HG03460 (cell line): ENCODE data around the gene SYN1.

Experiments used
- ATAC-seq: cut with Tn5 transposase; IDR thresholded peaks from one replicate; pipeline ENCODE4 v1.9.1; 2021; ENCODE audit not compliant: unreplicated experiment

The SYN1 gene

DNA sequence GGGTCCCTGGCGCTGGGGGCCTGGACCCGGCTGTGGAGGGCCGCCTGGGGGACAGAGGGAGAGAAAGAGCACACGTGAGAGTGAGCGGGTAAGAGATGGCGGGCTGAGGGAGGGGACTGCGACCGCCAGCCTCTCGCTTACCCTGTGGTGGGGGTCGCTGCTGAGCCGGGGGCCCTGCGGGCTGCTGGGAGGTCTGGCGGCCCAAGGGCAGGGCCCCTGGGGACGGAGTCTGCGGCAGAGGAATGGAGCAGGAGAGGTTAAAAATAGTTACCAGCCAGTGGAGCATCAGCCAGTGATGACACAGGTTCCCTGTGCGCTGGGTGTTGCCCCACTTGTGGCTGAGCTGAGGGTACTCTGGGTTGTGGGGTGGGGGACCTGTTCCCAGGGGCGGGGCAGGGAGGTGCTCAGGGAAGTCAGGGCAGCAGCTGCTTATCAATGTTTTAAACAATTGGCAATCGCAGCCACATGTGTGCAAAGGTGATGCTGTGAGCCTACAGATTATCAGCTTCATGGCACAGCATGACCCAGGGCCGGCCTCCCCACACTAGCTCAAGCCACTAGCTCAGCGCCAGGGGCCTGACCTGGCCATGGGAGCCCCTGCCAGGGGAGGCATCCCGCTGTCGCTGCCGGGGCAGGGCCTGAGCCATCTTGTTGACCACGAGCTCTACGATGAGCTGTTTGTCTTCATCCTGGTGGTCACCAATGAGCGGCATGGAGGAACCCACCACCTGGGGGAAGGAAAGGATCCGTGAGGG, 44.9 kb downstream of the SYN1 start:
- no peak for ATAC-seq

DNA sequence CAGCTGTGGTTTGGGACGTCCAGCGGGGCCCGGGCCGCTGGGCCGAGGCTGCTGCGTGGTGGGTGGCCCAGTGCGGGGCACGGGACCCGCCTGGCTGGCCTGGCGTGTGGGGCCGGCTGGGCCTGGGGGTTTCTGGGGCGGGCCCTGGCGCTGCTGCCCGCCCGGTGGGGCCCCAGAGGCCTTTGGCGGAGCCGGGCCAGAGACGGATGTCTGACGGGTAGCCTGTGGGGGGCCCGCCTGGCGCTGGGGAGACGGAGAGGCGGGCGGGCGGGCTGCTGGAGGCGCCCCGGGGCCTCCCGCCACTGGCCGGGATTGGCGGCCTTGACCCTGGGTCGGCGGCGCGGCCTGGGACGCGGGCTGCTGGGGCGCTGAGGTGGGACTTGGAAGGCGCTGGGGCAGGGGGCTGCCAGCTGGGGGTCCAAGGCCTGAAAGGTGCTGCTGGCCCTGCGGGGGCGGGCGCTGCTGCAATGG, 45.5 kb downstream of the SYN1 start:
- ATAC-seq, result no peak

DNA sequence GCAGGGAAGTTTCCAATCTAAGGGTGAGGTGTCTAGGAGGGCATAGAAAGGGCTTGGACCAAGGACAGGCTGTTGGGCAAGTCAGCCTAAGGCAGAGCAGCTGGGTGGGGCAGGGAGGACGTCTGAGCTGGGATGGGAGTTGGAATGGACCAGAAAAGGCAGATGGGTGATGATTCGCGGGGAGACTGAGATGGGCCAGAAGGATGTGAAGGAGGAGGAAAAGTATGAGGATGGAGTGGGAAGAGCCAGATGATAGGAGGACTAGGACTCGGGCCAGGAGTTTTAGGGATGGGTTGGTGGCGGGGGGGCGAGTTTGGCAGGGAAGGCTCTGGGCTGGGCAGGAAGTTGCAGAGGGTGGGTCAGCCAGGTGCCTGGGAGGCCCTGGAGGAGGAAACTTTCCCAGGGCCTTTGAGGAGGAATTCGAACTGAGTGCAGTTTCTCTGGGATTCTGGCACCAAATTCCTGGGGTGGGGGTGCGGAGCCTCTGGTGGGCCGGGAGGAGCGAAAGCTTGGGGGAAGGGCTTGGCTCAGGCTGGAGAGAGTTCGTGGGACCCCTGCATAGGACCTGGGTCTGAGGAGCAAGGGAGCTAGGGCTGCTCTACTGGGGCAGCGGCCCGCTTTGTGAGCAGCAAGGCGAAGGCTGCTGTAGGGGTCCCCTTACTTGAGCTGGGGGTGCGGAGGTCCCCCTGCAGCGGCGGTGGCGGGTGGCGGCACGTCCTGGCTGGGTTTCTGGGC, 46.1 kb downstream of the SYN1 start:
- ATAC-seq, result no peak

DNA sequence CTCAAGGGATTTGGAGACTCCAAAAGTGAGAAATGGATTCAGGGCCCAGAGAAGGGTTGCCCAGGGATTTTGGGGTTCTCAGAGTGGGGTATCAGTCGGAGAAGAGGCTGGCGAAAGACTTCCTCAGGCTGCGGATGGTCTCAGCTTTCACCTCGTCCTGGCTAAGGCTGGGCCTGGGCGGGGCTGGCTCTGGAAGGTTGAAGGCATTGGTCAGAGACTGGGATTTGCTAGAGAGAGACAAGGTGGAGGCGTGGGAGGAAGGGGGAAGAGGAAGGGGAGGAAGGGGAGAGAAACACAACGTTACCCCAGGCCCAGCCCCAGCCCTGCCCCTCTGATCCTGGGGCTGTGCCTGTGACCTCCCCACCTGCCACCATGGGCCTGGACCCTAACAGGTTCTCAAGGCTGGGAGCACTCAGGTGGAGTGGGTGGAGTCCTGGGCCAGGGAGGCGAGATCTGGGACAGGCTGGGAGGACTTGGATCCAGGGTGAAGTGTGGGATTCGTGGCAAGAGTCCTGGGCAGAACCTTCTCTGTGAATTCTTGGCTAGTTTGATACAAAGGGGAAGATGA, 46.8 kb downstream of the SYN1 start:
- no peak for ATAC-seq

DNA sequence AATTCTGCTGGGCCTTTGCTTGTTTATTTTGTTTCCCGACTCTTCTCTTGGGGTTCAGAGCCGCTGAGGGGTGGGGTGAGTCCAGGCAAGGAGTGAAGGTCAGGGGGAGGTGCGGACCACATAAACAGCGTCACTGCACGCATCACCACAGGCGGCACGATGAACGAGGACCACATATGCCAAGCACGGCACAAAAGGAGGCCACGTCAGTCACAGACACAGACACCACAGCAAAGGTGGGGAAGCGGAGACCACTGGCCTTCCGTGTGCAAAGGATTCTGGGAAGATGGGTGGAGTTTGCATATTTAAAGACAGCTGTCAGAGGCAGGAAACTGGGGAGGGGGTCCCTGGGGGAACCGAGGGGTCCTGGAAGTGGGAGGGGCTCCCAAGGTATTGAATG, 47.8 kb downstream of the SYN1 start:
- ATAC-seq, result no peak

DNA sequence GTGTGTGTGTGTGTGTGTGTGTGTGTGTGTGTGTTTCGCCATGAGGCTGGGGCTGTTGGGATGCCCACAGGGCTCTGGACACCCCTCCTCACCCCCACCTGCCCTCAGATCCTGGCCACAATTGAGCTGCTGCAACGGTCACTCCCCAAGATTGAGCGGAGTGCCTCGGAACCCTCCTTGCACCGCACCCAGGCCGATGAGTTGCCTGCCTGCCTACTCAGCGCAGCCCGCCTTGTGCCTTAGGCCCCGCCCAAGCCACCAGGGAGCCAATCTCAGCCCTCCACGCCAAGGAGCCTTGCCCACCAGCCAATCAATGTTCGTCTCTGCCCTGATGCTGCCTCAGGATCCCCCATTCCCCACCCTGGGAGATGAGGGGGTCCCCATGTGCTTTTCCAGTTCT, 48.4 kb downstream of the SYN1 start:
- no peak for ATAC-seq

DNA sequence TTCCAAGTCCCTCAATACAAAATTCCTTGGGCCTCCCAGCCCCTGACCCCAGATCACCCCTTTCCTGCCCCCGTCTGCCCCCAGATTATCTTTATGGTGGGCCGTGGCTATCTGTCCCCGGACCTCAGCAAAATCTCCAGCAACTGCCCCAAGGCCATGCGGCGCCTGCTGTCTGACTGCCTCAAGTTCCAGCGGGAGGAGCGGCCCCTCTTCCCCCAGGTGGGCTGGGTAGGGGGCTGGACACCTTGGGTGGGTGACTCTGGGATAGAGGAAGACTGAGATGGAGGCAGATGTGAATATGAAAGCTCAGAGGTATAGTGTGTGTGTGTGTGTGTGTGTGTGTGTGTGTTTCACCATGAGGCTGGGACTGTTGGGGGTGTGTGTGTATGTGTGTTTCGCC, 48.9 kb downstream of the SYN1 start:
- ATAC-seq, result no peak

DNA sequence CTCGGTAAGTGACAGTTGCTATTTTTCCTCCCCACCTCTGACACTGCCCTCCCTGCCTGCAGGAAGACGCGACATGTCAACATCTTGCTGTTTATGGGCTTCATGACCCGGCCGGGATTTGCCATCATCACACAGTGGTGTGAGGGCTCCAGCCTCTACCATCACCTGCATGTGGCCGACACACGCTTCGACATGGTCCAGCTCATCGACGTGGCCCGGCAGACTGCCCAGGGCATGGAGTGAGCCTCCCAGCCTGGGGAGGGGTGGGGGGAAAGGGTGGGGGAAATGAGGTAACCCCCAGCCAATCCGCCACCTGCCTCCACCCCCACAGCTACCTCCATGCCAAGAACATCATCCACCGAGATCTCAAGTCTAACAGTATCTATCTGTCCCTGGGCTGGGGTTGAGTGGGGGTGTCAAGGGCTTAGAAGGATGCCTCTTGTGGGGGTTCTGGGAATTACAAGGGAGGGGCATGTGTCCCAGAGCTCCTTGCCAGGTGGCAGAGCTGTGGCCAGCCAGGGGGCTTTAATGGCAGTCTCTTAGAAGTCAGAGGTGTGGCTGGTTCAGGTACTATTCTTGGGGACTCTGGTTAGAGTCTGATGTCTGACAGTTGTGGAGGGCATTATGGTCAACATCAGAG, 50.9 kb downstream of the SYN1 start:
- no peak for ATAC-seq

DNA sequence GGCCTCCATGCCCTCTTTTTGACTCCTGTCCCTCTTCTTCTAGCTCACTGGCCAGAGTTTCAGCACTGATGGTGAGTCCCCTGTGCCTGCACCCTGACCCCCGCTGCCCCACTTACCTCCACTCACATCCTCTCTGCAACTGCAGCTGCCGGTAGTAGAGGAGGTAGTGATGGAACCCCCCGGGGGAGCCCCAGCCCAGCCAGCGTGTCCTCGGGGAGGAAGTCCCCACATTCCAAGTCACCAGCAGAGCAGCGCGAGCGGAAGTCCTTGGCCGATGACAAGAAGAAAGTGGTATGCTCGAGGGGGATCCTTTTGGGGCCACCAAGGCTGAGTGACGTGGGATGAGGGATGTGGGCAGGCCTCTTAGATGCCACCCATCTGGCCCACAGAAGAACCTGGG, 52.8 kb downstream of the SYN1 start:
- ATAC-seq, result no peak

DNA sequence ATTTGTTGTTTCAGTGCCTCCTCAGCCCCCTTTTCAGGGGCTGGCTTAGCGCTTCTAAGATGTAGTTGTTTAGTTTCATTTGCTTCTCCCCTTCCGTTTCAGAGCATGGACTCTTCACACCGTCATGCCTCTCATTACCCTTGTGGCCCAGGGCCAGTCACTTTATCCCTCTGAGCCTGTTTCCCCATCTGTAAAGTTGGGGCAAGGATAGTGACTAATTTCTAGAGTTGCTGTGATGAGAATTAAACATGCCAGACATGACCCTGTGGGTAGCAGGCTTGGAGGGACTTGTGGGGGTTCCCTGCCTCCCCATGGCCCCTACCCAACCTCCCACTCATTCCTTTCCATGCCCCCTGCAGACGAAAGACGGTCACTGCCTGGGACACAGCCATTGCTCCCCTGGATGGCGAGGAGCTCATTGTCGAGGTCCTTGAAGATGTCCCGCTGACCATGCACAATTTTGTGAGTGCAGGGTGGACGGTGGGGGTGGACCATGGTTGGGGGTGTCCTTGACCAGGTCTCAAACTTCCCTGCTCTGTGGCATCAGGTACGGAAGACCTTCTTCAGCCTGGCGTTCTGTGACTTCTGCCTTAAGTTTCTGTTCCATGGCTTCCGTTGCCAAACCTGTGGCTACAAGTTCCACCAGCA, 55.1 kb downstream of the SYN1 start:
- ATAC-seq, result no peak

DNA sequence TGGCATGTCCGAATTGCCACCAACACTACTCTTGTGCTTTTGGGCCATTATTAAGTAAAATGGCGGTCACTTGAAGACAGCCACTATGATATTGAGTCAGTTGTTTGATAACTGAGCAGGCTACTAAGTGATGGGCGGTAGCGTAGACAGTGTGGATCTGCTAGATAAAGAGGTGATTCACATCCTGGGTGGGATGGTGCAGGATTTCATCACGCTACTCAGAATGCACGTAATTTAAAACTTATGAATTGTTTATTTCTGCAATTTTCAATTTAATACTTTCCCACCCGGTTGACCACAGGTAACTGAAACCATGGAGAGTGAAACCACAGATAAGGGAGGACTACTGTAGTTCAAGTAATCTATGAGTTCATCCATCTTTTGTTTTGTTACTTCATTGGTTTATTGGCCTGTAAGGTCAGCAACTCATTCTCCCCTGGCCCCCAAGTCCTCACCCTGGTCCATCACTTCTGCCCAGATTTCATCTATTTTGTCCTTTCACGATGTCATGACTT, 55.8 kb downstream of the SYN1 start:
- no peak for ATAC-seq

DNA sequence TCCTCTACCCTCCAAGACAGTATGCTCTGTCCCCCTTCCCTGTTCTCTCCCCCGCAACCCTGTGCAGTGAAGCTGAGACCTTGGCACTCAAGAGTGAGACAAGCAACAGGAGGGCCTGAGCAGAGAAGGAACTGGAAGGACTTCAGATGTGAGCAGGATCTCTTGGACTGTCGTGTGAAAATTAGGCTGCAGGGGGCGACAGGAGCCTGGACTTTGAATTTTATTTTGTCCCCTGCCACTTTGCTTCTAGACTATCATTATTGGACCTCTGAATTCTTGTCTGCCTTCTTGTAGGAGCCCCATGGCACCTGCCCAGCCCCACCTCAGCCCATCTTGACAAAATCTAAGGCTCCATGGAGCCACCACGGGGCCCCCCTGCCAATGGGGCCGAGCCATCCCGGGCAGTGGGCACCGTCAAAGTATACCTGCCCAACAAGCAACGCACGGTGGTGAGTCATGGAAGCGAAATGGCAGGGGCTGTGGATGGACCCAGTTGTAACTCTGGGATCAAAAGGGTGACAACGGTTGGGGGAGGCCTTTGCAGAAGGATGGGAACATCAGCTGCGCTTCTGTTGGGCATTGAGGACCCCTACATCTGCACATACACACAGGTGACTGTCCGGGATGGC, 56.9 kb downstream of the SYN1 start:
- no peak for ATAC-seq

DNA sequence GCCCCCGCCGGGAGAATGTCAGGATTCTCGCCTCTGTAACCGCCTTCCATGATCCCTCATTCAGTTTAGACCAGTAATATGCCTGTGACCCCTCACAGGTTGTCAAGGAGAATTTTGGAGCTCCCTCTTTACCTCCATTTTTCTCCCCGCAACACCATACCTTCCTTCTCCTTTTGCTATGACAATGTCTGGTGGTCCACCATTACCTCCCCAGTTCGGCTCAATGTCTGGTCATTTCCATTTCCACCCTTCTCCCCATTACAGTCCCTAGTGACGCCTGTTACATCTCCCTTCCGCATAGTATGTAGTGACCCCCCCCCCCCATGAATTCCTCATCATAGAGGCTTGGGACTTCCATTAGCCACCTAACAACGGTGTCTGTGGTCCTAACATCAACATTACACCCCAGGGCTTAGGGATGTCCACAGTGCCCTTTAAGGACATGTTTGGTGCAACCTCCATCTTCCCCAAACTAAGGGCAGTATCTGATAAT, 58.0 kb downstream of the SYN1 start:
- ATAC-seq, result no peak

DNA sequence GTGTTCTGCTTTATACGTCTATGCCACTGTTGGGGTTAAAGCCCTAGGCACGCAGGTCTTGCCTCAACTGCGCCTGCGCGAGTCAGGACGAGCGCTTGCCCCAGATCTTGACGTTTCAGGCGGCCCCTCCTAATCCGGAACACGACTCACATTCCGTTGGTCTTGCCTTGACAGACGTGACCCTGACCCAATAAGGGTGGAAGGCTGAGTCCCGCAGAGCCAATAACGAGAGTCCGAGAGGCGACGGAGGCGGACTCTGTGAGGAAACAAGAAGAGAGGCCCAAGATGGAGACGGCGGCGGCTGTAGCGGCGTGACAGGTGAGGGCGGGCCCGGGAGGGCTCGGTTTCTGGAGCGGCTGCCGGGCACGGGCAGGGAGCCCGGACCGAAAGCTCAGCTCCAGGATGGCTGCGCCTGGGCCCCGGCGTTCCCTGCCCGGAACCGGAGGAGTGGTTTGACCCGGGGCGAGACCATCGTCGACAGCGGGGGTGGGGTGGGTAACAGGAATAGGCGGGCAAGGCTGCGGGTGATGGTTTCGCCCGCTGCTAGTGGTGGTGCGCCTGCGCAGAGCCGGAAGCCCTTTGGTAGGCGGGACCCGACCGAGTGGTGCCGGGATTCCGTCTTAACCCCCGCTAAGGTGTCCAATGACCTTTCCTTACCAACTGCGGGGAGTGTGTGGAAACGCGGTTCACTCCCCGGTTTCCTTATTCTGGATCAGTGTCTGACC, 58.6 kb downstream of the SYN1 start, which contains the start of gene ARAF:
Gene ARAF, plus strand, starts transcription at position 272 of the 725 bp plus-strand sequence. CDS start 1,763 bp downstream, outside the sequence.
- ATAC-seq, result peak; percentile 82

DNA sequence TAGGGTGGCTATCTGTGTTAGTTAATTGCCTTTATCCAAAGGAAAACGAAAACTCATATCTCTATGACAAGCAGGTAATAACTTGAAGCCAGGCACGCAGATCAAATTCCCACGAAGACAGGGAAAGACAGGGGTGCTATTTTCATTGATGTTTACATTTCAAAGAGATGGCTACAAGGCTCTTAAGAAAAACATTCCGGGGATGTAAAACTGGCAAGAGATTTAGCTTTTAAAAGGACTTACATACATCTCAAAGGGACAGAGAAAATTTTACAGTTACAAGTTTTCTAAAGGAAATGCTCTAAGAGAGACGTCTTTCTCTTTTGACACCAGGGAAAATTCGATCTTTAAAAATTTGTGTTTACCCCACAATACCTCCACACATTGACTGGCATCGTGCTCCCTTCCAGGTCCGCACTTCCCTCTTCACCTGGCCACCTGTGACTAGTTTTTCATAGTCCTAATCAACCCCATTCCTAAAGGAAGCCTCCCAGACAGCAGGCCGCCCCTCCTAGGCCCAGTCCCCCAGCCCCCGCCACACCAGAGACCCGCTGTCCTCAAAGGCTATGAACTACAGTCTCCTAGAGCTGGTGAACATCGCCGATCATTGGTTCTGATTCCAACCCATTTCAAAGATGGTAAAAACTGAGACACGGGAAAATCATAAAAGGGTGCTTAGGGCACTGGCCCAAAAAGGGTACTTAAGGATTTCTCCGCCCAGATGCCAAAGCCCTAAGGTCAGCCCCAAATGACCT, 59.3 kb downstream of the SYN1 start:
- no peak for ATAC-seq

DNA sequence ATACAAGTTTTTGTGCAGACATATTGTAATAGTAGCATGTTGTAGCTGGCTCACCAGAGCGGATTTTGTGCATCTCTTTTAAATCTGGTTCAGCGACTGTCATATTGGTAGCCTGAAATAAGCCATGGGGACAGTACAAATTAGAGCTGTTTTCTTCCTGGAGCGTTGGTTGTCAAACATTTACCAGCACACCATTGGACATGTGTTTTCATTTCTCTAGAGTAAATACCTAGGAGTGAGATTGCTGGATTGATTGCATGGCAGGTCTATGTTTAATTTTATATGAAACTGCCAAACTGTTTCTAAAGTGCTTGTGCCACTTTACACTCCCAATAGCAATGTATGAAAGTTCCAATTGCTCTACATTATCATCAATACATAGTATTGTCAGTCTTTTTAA, 61.2 kb downstream of the SYN1 start:
- ATAC-seq, result no peak

DNA sequence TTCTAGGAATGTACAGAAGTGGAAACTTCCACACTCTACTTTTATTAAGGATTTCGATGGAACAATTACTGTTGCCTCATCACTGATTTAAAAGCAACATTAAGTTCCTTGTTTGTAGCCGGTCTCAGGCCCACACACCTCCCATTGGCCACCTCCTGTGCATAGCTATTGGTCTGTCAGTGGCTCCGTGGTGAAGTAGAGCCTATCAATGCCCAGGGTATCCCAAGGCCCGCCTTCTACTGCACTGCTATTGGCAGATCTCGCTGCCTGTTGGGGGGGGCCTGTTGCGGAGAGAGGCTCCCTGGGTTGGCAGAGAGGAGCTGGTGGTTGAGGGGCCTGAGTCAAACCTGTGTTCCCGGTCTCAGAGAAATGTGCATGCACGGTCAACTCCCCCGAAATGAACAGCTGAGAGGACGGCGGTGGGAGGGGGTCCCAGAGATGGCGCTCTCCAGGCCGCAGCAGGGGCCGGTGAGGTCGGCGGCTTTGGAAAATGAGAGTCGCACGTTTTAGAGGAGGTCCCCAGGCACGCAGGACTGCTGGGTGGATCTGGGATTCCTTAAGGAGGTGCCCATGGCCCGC, 63.5 kb downstream of the SYN1 start:
- peak; percentile 93 for ATAC-seq

DNA sequence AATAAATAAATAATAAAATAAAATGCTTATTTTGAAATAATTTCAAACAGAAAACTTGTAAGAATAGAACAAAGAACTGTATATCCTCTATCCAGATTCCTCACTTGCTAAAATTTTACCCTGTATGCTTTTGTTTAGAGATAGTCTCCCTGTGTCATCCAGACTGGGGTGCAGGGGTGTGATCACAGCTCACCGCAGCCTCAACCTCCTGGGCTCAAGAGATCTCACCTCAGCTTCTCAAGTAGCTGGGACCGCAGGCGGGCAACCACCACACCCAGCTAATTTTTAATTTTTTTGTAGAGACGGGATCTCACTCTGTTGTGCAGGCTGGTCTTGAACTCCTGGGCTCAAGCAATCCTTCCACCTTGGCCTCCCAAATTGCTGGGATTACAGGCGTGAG, 76.2 kb downstream of the SYN1 start:
- ATAC-seq, result no peak
